H1 (cell line): Measurements from ENCODE around the gene XCL1. TPM values are rescaled to one million over a fixed set of nuclear protein-coding genes. Genes with fewer than 3 reads are reported as not detected.

Source experiments
- ASH2L ChIP-seq: fragments of 200-600, 300-600 bp; sonication (generic); IDR thresholded peaks from one replicate; pipeline ENCODE4 v1.7.1; 2017; ENCODE audit warnings: low read length
- CHD7 ChIP-seq: fragments of 300-600 bp; sonication (generic); IDR thresholded peaks from 2 replicates; pipeline ENCODE4 v1.7.1; 2012; ENCODE audit warnings: low read length, moderate library complexity, mild to moderate bottlenecking, inconsistent platforms; ENCODE audit not compliant: insufficient replicate concordance
- EP300 ChIP-seq, 2 experiments: IDR thresholded peaks; 1 replicate in 1 of 2; 2 replicates in 1 of 2; pipeline ENCODE4 v1.6.1; 2011 to 2012; ENCODE audit warnings: low read depth in 2 of 2, low read length in 2 of 2, mild to moderate bottlenecking in 2 of 2, borderline replicate concordance in 1 of 2, inconsistent platforms in 1 of 2, moderate library complexity in 1 of 2
- FOSL1 ChIP-seq: IDR thresholded peaks from 2 replicates; pipeline ENCODE4 v1.6.1; 2011; ENCODE audit warnings: mild to moderate bottlenecking, low read depth, low read length, moderate library complexity; ENCODE audit not compliant: insufficient read depth
- MAFK ChIP-seq: IDR thresholded peaks from 2 replicates; pipeline ENCODE4 v1.6.1; 2012; ENCODE audit warnings: low read depth, mild to moderate bottlenecking, improper control_type of control experiment, low read length
- NRF1 ChIP-seq: IDR thresholded peaks from 2 replicates; pipeline ENCODE4 v1.6.1; 2011; ENCODE audit warnings: mild to moderate bottlenecking, low read depth, low read length, improper control_type of control experiment
- polyA plus RNA-seq, 7 experiments: library from polyadenylated mRNA; depleted of rRNA in 3 of 7; stranded (reverse) in 5 of 7; unstranded in 2 of 7; fragments of >200 nt in 5 of 7; fragments of 200-250 nt in 2 of 7; gene quantifications; 1 replicate in 5 of 7; 2 replicates in 1 of 7; 4 replicates in 1 of 7; pipeline versions ENCODE4 v1.2.1 to v1.2.3, GENCODE V29; 2011 to 2013; ENCODE audit warnings: missing spikeins in 2 of 7, mixed read lengths in 2 of 7
- total RNA-seq: library from RNA; stranded (reverse); fragmentation: NEBNext Ultra II Directional; extraction: Animal tissue kit (Norgen Biotek cat#: 25700); gene quantifications from 2 replicates; pipeline ENCODE4 v1.2.1, GENCODE V29; 2021

Gene XCL1
- total and polyA plus RNA-seq, 2 of the 8 experiments (the other 6 are each of a cell fraction or from before 2014, with no cell fraction given), result 0.39 to 0.63 TPM

- no peak for TF ChIP-seq CHD7
- TF ChIP-seq ASH2L, result no peak
- TF ChIP-seq NRF1, result no peak
- no peak for TF ChIP-seq MAFK
- TF ChIP-seq FOSL1, result no peak
- no peak for TF ChIP-seq EP300 (IDR thresholded peaks at IDR 0.05; ENCODE audit: borderline replicate concordance in 1 of 2, low read depth in 2 of 2, low read length in 2 of 2)
- TF ChIP-seq, all 59 proteins: peak for 0
These were observed 21.6 kb upstream of the XCL1 start (continued) for GRCh38 chr1:168554603-168555483.
